DND-41 (cell line): ENCODE measurements around the gene RBM47.

Experiments used
- ATAC-seq: fragments of 200-7000 bp; cut with Tn5 transposase; 3 replicates; pipeline ENCODE4 v1.9.1; 2021; ENCODE audit warnings: low read depth; ENCODE audit not compliant: insufficient read depth
- DNase-seq: peaks from one replicate; pipeline ENCODE4 v3.0.0-alpha.2; 2020
- H2AFZ ChIP-seq: 2 replicates; pipeline ENCODE4 v1.6.0; 2012; ENCODE audit warnings: low read depth, low read length
- H3K27ac ChIP-seq: 2 replicates; pipeline ENCODE4 v1.5.1; 2012; ENCODE audit warnings: low read length, inconsistent platforms
- H3K27me3 ChIP-seq: fragments of 200-600 bp; sonication (generic); 2 replicates; pipeline ENCODE4 v1.6.0; 2012; ENCODE audit warnings: low read length, mild to moderate bottlenecking, inconsistent platforms; ENCODE audit not compliant: insufficient read depth, poor library complexity
- H3K36me3 ChIP-seq: 2 replicates; pipeline ENCODE4 v1.5.1; 2012; ENCODE audit warnings: low read length, inconsistent platforms; ENCODE audit not compliant: insufficient read depth
- H3K4me1 ChIP-seq: 2 replicates; pipeline ENCODE4 v1.5.1; 2012; ENCODE audit warnings: mild to moderate bottlenecking, low read length; ENCODE audit not compliant: insufficient read depth
- H3K4me2 ChIP-seq: 2 replicates; pipeline ENCODE4 v1.6.0; 2012; ENCODE audit warnings: mild to moderate bottlenecking, moderate library complexity, low read length, inconsistent platforms; ENCODE audit not compliant: insufficient read depth
- H3K4me3 ChIP-seq, 2 experiments: fragments of 200-600 bp in 1 of 2; shearing (Covaris generic) in 1 of 2; 2 replicates each; pipeline ENCODE4 v1.5.1; 2012 to 2016; ENCODE audit warnings: inconsistent platforms in 2 of 2, low read length in 2 of 2, mild to moderate bottlenecking in 2 of 2, low read depth in 1 of 2, moderate library complexity in 1 of 2
- H3K79me2 ChIP-seq: 2 replicates; pipeline ENCODE4 v1.6.0; 2012; ENCODE audit warnings: low read length, inconsistent platforms; ENCODE audit not compliant: insufficient read depth
- H3K9ac ChIP-seq: 2 replicates; pipeline ENCODE4 v1.6.0; 2012; ENCODE audit warnings: low read depth, mild to moderate bottlenecking, inconsistent platforms, low read length, moderate library complexity
- H3K9me3 ChIP-seq: 2 replicates; pipeline ENCODE4 v1.5.1; 2012; ENCODE audit warnings: low read length, moderate library complexity, mild to moderate bottlenecking, inconsistent platforms; ENCODE audit not compliant: insufficient read depth, severe bottlenecking
- H4K20me1 ChIP-seq: 2 replicates; pipeline ENCODE4 v1.6.0; 2012; ENCODE audit warnings: low read length; ENCODE audit not compliant: insufficient read depth
- EZH2 ChIP-seq: IDR thresholded peaks from 3 replicates; pipeline ENCODE4 v1.6.1; 2012; ENCODE audit warnings: borderline replicate concordance, low read depth, mild to moderate bottlenecking, moderate library complexity, low read length, inconsistent platforms; ENCODE audit not compliant: severe bottlenecking
- TF ChIP-seq, protein P1 (sequence below): IDR thresholded peaks from 2 replicates; pipeline ENCODE4 v1.5.1; 2012; ENCODE audit warnings: borderline replicate concordance, low read length, moderate library complexity, mild to moderate bottlenecking; ENCODE audit not compliant: poor library complexity, severe bottlenecking; ENCODE audit errors: extremely low read depth

The RBM47 gene

DNA sequence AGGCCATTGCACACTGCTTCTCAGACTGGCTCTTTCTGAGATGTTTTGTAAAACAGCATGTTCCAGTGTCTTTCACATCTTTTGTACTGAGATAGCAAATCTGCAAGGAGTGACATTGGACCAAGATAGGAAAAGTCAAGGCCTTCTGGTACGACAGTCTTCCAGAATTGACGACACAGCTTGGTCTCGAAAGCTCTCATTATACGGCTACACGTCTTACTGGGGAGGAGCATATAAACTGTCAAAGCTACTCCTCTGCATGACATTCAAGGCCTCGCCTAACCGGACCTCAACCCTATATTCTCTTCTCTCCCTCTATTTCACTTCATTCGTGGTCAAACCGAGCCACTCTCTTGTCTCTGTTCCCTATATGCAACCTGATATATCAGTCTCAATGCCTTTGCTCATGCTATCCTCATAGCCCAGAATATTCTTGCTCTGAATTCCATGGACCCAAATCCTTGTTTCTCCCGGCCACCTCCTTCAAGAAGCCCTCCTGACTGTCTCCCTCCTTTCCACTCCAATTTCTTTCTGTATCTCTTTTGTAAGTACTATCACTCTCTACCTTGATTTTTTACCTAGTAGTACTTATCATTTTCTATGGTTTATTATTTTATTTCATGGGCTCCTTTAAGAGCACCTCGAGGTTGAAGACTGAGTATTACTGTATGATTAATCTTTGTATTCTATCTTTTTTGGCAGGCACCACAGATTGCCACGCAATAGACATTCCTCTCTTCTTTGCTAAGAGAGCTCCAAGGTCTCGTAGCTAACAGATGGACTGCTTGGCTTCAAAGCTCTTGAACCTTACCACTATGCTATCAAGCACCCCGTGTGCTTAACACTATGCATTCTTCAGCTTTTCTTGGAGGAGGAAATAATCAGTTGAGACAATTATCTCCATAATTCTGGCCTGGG is 35.1 kb downstream of the RBM47 start:
- H3K4me1 ChIP-seq: no peaks in the 10 kb centered on the region
- DNase-seq: no peak
- TF ChIP-seq, protein P1, sequence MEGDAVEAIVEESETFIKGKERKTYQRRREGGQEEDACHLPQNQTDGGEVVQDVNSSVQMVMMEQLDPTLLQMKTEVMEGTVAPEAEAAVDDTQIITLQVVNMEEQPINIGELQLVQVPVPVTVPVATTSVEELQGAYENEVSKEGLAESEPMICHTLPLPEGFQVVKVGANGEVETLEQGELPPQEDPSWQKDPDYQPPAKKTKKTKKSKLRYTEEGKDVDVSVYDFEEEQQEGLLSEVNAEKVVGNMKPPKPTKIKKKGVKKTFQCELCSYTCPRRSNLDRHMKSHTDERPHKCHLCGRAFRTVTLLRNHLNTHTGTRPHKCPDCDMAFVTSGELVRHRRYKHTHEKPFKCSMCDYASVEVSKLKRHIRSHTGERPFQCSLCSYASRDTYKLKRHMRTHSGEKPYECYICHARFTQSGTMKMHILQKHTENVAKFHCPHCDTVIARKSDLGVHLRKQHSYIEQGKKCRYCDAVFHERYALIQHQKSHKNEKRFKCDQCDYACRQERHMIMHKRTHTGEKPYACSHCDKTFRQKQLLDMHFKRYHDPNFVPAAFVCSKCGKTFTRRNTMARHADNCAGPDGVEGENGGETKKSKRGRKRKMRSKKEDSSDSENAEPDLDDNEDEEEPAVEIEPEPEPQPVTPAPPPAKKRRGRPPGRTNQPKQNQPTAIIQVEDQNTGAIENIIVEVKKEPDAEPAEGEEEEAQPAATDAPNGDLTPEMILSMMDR: no peak
- no peak for TF ChIP-seq EZH2

DNA sequence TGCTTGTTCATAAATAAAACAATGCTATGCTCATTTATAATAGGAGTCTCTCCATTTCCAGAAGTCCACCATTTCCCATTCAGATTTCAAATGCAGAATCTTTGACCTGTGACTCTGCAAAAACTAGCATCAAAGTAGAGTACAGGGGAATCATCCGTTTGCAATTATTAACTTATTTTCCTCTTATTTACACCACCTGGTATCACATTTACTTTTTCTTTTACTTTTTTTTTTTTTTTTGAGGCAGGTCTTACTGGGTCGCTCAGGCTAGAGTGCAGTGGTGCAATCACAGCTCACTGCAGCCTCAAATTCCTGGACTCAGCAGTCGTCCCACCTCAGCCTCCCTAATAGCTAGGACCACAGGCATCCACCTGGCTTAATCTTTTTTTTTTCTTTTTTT is 37.6 kb downstream of the RBM47 start:
- ATAC-seq: no peak
- H3K9ac ChIP-seq: no peak overlapping the region
- H4K20me1 ChIP-seq: no peaks in the 10 kb centered on the region
- no peak overlapping the region for H3K27ac ChIP-seq
- no peak for DNase-seq
- H3K4me2 ChIP-seq: no peak overlapping the region
- no peaks in the 10 kb centered on the region for H3K4me1 ChIP-seq
- H3K4me3 ChIP-seq: no peak overlapping the region
- H3K27me3 ChIP-seq: peaks cover 2% of the 10 kb centered on the region
- no peaks in the 10 kb centered on the region for H3K79me2 ChIP-seq
- no peak overlapping the region for H2AFZ ChIP-seq
- no peaks in the 10 kb centered on the region for H3K9me3 ChIP-seq
- TF ChIP-seq, protein P1: no peak
- TF ChIP-seq EZH2: no peak
- no peaks in the 10 kb centered on the region for H3K36me3 ChIP-seq

More for the DNA sequence above, 35.1 kb downstream of the RBM47 start:
- H3K36me3 ChIP-seq: no peaks in the 10 kb centered on the region
- no peaks in the 10 kb centered on the region for H3K9me3 ChIP-seq
- ATAC-seq: no peak
- no peak overlapping the region for H2AFZ ChIP-seq
- no peak overlapping the region for H3K9ac ChIP-seq
- H3K27me3 ChIP-seq: peaks cover 2% of the 10 kb centered on the region
- no peak overlapping the region for H3K27ac ChIP-seq
- H3K79me2 ChIP-seq: no peaks in the 10 kb centered on the region
- H3K4me2 ChIP-seq: no peak overlapping the region
- no peaks in the 10 kb centered on the region for H4K20me1 ChIP-seq
- H3K4me3 ChIP-seq: no peak overlapping the region

DNA sequence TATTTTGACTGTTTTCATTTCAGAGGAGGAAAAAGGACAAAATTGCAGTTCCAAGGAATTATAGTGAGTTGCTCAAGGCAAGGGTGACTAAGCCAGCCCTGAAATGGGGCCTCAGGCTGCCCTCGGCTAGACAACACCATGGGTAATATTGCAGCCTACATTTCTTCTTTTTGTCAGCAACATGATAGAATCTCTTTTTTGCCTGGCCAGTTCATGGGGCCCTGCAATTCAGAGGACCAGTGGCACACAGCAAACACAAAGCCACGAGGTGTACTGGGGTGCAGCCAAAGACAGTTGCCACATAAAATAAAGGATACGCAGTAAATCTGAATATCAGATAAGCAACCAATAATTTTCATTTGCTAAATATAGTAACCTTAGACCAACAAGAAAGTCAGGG is 41.8 kb downstream of the RBM47 start:
- no peak for DNase-seq
- H3K4me2 ChIP-seq: no peak overlapping the region
- H4K20me1 ChIP-seq: no peaks in the 10 kb centered on the region

More for the DNA sequence above, 41.8 kb downstream of the RBM47 start:
- Histone ChIP-seq H3K4me3 (no peak overlapping the region), H3K79me2 (no peaks in the 10 kb centered on the region), H3K9me3 (no peaks in the 10 kb centered on the region), H3K36me3 (no peaks in the 10 kb centered on the region), H2AFZ (no peak overlapping the region), H3K27me3 (peaks cover 8% of the 10 kb centered on the region), H3K27ac (no peak overlapping the region), H3K9ac (no peak overlapping the region), H3K4me1 (no peaks in the 10 kb centered on the region)
- TF ChIP-seq, protein P1: no peak
- no peak for TF ChIP-seq EZH2
- no peak for ATAC-seq
